RPMI8226 (cell line): ENCODE data around the gene AGAP6.
"Not testable (repeated sequence)": the region's sequence is repeated elsewhere in the genome, so short reads cannot be mapped to it uniquely, and the experiment has no call there.

Experiments
- DNase-seq: peaks from one replicate; pipeline ENCODE4 v3.0.0-alpha.2; 2015

Gene AGAP6

GRCh38 chr10:49988376-49988775 lies at the start of gene AGAP6:
AGAP6 (plus strand) TSS chr10:49988406; CDS start chr10:49988716, 310 bp downstream.
- DNase-seq: not testable (repeated sequence)

- peak; percentile 82 for DNase-seq
Observed at GRCh38 chr10:49941447-49942338, 46.5 kb upstream of the AGAP6 start, which contains the start of the genes PARG and TIMM23B. PARG (minus strand) TSS chr10:49942027; CDS start chr10:49941725, 302 bp downstream. TIMM23B (plus strand) TSS chr10:49942053; CDS start chr10:49942195, 142 bp downstream.

GRCh38 chr10:49942339-49942705 lies 45.9 kb upstream of the AGAP6 start:
- not testable (repeated sequence) for DNase-seq

GRCh38 chr10:49943607-49944006 lies 44.6 kb upstream of the AGAP6 start:
- not testable (repeated sequence) for DNase-seq

GRCh38 chr10:49948142-49948541 lies 40.1 kb upstream of the AGAP6 start:
- DNase-seq: not testable (repeated sequence)

DNA sequence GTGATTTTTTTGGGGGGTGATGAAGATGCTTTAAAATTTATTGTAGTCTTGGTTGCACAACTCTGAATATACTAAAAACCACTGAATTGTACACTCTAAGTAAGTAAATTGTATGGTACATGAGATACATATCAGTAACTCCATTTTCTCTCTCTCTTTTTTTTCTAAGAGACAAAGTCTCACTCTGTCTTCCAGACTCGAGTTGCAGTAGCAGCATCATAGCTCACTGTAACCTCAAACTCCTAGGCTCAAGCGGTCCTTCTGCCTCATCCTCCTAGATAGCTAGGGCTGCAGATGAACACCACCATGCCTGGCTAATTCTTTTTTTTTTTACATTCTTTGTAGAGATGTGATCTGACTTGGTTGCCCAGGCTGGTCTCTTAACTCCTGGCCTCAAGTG lies 39.5 kb upstream of the AGAP6 start:
- DNase-seq: not testable (repeated sequence)

GRCh38 chr10:49952006-49952405 lies 36.2 kb upstream of the AGAP6 start:
- not testable (repeated sequence) for DNase-seq

DNA sequence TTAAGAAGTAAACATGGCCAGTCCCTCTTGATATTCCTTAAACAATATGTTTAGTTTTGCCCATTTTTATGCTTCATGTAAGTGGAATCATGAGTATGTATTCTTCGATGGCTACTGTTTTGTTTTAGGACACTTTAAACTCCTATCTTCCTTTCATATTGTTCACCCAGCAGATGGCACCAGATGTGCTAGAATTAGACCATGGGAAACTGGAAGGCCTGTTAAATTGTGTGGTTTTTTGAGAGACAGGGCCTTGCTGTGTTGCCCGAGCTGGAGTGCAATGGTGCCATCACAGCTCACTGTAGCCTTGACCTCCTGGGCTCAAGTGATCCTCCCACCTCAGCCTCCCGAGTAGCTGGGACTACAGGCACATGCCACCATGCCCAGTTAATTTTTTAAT lies 35.1 kb upstream of the AGAP6 start:
- DNase-seq: not testable (repeated sequence)

GRCh38 chr10:49970331-49970857 lies 17.8 kb upstream of the AGAP6 start:
- DNase-seq: not testable (repeated sequence)

DNA sequence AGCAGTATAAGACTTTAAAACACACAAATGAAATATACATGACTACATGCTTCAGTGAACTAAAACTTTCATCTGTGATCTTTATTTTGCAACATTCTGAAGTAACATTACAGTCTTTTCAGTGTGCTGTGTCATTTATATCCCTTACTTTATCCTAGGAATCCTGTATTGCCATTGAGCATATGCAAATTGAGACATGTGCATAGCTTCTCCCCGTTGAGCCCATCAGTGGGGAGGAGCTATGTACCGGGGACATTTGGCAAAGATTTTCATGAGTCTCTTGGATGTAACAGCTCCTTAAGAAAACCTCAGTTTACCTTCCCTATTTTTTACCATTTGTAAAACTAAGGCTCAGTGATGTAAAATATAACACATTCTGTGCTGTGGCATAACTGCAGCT lies 16.7 kb upstream of the AGAP6 start:
- DNase-seq: not testable (repeated sequence)

GRCh38 chr10:49972094-49972493 lies 16.1 kb upstream of the AGAP6 start:
- not testable (repeated sequence) for DNase-seq

- DNase-seq: not testable (repeated sequence)
Observed at GRCh38 chr10:49977756-49978155, 10.4 kb upstream of the AGAP6 start.

DNA sequence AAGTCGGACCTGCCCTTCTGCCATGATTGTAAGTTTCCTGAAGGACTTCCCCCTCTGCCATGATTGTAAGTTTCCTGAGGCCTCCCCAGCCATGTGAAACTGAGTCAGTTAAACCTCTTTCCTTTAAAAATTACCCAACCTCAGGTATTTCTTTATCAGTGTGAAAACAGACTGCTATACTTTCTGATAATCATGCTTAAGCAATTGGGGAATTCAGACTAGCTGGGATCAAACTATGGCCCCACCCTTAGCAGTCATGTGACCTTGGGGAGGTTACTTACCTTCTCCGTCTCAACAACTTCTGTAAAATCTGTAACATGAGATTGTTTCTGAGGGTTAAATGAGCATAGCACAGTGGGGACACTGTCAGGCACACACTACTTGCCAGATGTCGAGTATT lies 999 bp upstream of the AGAP6 start:
- DNase-seq: not testable (repeated sequence)

DNA sequence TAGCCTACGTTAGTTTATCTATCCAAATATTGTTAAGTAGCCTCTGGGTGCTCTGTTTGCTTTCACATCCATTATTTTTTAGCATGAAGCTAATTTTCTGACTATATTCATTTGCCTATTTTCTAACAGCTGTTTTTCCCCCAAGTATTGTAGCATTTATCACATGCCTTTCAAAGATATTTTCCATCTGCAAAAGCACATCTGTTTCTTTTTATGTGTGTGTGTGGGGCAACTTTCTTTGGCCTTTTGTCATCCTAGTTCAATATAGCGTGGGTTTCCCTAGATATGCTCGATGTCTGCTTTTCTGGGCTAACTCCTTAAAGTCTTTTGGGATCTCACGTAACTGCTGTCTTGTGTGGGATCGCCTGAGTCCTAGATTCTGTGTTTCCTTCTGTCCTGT lies 7.1 kb downstream of the AGAP6 start:
- DNase-seq: not testable (repeated sequence)

DNA sequence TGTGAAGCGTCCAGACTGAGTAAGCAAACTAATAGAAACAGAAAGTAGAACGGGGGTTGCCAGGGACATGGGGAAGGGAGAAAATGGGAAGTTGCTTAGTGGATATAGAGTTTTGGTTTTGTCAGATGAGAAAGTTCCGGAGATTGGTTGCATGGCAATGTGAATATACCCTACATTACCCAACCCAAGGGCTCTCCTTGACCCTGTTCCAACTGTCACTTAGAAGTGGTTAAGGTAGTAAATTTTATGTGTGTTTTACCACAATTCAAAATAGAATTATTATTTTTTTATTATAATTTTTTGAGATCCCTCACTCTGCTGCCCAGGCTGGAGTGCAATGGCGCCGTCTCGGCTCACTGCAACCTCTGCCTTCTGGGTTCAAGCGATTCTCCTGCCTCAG lies 25.8 kb downstream of the AGAP6 start:
- DNase-seq: not testable (repeated sequence)

GRCh38 chr10:50015596-50016220 lies 27.5 kb downstream of the AGAP6 start:
- DNase-seq: not testable (repeated sequence)

DNA sequence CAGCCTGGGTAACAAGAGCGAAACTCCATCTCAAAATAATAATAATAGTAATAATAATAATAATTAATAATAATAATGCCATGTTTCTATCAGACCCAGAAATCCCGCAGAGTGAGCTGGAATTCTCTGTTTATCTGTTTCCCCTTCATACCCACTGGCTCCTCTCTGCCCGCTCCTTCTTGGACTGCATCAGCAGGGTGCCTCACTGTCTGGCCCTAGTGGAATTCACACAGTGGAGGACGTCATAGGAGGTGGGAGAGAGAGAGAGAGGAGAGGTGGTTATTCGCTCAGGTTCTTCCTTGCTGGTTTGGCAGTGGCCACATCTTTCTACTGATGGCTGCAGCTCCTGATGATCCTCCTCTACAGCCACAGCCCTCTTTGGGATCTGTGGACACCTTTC lies 28.7 kb downstream of the AGAP6 start:
- not testable (repeated sequence) for DNase-seq

DNA sequence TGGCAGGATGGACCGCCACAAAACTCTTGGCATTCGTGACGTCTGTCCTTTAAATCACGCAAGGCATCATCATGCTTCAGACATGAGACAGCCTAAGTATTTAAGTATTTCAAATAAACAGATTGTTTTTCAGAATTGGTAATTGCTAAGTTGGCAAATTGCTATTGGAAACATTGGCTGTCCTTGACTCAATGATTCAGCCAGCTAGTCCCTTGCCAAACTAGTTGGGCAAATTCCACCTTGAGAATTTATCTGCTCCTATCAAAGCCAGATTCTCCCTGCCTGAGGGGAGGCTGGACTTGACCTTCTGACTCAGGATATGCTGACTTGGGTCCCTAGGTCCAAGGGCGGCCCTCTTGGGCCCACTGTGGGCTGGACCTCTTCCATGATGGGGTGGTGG lies 29.4 kb downstream of the AGAP6 start:
- not testable (repeated sequence) for DNase-seq

DNA sequence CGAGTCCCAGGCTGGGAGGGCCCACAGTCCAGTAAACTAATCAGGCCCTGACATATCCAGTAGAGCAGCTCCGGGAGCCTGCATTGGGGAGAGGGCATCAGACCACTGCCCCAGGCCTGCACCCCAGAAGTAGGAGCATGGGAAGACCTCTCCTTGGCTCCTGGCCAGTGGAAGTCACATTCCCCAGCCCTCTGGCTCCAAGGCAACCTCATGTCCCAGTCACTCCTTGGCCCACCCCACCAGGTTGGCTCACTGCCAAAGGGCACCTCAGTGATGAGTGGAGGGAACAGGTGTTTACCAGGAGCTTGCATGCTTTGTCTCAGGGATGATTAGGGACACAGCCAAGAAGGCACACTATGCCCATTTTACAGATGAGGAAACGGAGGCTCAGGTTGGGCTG lies 31.1 kb downstream of the AGAP6 start:
- peak; percentile 4 for DNase-seq

- not testable (repeated sequence) for DNase-seq
Observed at GRCh38 chr10:50020451-50021024, 32.3 kb downstream of the AGAP6 start.

GRCh38 chr10:50021646-50022045 lies 33.4 kb downstream of the AGAP6 start:
- DNase-seq: no peak

DNA sequence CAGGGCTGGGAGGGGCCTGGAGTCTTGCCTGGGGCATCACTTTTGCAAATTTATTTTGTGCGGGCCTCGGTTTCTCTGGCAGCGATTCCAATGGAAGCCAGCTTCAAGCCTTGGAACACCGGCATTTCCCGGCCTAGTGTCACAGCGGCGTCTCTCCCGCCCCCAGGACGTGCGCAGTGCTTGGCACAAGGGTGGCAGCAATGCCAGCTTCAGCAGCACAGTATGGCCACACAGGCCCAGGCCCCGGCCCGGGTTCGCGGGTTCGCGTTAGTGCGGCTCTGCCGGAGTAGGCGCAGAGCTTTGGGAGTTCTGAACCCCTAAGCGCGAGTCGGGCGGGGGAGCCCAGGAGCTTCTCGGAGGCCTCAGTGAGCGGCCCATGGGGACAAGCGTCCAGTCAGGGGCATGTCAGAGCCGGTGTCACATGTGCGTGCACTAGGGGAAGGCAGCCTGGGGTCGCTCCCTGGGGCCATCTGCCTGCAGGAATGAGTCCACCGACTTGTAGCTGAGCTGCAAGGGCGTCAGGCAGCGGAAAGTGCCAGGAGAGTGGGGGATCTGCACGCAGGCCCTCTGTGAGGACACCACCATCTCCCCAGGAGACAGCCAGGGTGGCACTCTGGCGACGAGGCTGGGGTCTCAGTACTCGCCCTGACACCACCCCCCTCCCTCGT lies 36.6 kb downstream of the AGAP6 start:
- not testable (repeated sequence) for DNase-seq

DNA sequence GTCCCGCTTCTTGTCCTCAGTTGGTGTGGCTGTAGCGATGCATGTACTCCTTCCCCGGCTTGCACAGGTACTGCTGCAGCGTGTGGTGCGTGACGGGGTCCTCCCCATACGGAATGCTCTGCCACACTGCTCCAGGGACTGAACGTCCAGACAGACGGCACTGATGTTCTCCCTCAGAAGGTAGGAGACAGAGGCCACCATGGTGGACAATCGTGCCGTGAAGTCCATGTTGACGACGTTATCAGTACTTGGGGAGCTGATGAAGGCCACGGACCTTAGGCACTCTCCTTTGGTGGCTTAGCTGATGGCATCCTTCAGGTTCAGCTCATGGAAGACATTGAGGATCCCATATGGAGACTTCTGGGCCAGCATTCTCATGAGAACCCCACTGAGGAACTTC lies 37.4 kb downstream of the AGAP6 start:
- DNase-seq: no peak
